UCSD-AML1 (cell line): Measurements from ENCODE around the gene APOBR.
"Not testable (repeated sequence)": the region's sequence is repeated elsewhere in the genome, so short reads cannot be mapped to it uniquely, and the experiment has no call there.

Source experiments
- DNase-seq: peaks from one replicate; lab custom pipeline; 2025; ENCODE audit not compliant: unreplicated experiment; lab: John Stamatoyannopoulos, UW

The APOBR gene

DNA sequence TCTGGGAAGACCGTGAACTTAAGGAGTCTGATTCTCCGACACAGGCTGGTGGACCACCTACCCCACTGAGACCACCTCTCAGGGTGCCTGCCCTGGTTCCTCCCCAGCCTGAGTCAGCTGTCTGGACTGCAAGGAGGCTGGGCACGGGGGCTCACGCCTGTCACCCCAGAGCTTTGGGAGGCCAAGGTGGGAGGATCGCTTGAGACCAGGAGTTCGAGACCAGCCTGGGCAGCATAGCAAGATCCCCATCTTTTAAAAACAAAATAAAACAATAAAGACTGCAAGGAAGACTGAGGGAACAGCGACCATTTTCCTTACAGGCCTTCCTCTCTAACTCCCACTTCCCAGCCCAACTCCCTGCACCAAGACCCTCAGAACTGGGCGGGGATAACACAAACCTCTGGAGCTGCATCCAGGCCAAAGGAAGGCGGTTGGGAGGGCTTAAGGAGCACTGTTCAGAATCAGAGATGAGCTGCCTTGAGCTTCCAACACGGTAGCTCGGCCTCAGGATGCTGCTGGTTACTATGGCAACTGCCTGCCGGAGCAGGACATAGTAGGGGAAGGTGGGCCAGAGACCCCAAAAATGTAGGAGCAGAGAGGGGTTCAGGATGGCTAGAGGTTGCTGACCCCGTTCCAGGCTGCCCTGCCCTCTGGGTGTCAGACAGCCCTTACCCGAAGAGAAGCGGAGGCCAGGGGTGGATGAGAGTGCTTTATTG lies 4.4 kb downstream of the APOBR start:
- DNase-seq, result no peak

DNA sequence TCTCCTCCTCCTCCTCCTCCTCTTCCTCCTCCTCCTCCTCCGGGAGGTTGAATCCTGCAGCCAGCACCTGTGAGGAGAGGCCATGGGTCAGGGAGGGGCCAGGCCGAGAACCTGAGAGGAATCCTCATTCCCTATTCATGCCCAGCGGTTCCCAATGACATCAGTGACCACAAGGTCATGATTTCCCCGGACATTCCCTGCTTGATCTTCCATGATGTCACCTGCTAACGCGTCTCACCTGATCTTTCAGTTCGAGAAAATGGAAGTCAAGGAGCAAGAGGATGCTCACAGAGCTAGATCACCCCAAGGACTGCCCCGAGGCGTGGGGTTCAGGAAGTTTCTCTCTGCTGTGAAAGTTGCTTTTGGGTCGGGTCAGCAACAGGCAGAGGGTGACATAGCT lies 5.4 kb downstream of the APOBR start:
- DNase-seq, result no peak

DNA sequence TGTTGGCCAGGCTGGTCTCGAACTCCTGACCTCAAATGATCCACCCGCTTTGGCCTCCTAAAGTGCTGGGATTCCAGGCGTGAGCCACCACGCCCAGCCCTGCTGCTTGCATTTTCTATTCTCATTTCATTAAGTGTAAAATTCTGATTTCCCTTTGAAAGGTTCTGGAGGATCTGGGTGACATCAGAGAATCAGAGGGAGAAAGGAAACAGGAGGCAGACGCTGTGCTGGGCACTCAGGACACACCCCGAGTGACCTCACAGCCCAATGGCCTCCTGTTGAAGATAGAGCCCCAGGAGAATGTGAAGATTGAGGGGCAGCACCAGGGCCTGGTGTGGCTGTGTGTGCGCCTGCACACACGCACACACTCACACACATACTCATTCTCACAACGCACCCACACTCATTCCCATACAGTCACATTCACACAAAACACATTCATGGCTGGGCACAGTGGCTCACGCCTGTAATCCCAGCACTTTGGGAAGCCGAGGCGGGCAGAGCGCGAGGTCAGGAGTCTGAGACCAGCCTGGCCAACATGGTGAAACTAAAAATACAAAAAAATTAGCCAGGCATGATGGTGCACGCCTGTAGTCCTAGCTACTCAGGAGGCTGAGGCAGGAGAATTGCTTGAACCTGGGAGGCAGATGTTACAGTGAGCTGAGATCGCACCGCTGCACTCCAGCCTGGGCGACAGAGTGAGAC lies 6.2 kb downstream of the APOBR start:
- not testable (repeated sequence) for DNase-seq

DNA sequence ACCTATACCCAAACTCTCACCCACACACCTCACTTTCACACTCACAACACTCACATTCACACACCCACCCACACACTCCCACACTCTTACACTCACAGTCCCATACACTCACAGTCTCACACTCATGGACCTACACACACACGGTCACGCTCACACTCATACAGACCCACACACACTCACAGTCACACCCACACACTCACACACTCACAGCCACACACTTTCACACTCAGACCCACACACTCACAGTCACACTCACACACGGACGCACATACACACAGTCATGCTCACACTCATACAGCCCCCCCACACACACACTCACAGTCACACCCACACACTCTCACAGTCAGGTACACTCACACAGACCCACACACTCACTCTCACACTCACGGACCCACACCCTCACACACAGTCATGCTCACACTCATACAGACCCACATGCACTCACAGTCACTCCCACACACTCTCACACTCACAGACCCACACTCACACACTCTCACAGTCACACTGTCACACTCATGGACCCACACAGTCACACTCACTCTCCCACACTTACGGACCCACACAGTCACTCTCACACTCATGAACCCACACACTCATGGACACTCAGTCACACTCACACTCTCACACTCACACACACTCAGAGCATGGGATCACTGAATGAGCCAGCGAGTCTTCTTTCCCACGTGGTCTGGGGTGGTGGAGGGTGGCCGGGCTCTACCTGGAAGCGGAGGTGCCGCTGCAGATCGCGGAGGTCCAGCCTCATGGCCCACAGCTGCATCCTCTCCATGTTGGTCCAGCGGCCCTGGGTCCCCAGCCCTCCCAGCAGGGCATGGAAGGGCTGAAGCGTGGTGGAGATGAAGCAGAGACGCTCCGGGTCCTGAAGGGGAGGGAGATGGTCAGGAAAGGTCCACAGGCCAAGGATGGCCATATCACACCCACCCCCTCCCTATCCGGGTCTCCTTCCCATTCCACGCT lies 7.1 kb downstream of the APOBR start:
- no peak for DNase-seq

DNA sequence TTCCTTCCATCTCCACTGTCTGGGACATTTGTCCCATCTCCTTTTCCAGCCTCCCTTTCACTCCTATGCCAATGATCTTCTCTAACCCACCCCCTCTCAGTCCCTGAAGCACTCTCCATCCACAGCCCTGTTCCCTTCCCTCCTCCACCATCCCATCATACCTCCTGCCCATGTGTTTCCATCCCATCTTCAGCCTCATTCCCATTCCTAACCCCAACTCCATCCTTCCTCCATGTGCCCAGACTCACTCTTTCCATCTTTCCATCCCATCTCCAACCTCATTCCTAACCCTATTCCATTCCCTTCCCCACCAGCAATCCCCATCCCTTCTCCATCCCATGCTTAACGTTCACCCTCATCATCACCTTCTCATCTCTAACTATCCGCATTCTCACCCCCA lies 7.8 kb downstream of the APOBR start:
- no peak for DNase-seq

DNA sequence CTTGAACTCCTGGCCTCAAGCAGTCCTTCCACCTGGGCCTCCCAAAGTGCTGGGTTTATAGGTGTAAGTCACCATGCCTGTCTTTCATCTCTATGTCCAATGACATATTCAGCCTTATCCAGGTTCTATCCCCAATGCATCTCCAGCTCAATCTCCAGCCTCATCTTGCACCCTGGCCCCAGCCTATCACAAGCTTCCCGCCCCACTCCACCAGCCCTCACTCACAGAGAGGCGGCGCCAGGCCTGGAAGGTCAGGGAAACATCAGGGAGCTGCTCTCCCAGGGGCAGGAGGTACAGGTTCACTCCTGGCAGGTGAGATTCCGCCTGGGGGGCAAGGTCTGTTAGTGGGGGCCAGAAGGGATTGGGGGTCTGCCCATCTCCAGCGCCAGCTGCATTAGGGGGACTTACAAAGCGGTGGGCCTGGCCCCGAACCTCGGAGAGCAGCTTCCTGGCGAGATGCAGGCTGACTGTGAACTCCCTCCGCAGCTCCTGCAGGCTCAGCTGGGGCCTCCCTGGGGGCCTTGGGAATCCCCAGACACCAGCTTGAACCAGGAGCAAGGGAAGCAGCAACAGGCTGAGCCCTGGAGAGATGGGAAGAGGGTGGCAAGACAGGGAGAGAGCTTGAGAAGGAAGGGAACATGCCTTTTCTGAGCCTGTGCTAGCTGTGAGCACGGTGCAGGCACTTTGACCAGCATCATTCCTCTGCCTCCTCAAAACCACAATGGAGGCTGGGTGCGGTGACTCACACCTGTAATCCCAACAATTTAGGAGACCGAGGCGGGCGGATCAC lies 9.2 kb downstream of the APOBR start:
- no peak for DNase-seq

DNA sequence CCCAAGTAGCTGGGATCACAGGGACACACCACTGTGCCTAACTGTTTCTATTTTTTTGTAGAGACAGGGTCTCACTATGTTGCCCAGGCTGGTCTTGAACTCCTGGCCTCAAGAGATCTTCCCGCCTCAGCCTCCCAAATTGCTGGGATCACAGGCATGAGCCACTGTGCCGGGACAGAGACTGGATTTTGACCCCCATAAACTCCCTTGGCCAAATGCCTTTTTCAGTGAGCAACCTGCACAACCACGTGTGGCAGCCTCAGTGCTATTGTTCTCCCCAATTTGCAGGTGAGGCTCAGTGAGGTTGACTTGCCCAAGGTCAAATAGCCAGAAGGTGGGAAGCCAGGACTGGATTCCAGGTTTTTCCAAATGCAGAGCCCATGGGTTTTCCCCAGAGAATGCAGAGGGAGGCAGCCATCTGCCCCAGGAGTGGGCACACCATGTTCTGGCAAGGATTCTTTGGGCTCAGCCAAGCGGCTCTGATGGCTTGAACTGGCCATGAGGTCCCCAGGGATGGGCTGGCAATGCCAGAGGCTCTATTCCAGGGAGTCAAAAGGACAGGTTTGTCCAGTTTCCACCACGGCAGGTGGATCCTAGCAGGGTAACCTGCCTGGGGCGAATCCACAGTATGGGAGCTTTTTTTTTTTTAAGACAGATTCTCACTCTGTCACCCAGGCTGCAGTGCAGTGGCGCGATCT lies 10.4 kb downstream of the APOBR start:
- DNase-seq, result no peak

DNA sequence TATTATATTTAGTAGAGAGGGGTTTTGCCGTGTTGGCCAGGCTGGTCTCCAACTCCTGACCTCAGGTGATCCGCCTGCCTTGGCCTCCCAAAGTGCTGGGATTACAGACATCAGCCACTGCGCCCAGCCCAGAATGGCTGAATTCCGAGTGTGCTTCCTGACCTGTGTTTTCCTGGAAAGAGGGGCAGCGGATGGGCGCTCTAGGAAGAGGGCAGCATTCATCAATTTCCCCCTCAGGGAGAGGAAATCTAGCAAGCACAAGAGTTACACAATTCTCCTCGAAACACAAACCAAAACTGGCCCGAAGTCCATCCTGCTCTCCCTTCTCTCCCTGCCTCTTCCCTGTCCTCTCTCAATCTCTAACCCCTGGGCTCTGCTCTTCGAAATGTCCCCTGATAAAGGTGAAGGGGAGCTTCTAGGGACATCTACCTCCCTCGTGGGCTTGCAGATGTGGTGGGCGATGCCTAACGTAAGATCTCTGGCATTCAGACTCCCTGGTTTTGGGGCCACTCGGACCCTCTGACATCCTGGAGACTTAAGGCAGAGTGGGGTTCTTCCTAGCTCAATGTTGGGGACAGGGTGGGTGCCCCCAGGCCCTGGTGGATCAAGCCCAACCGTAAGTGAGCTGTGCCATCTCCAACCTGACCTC lies 11.2 kb downstream of the APOBR start:
- DNase-seq, result no peak

DNA sequence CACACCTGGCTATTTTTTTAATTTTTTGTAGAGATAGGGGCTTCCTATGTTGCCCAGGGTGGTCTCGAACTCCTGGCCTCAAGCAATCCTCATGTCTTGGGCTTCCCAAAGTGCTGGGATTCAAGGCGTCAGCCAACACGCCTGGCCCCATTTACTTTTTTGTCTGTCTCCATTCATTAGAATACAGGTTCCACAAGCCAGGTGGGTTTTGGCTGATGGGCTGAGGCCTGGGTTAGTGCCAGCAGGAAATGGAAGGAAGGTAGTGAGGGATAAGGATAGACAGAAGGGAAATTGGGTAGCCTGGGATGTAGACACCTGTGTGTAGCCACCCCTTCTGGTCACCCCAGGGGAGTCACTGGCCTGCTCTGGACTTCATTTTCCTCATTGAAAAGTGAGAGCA lies 16.6 kb downstream of the APOBR start:
- no peak for DNase-seq

DNA sequence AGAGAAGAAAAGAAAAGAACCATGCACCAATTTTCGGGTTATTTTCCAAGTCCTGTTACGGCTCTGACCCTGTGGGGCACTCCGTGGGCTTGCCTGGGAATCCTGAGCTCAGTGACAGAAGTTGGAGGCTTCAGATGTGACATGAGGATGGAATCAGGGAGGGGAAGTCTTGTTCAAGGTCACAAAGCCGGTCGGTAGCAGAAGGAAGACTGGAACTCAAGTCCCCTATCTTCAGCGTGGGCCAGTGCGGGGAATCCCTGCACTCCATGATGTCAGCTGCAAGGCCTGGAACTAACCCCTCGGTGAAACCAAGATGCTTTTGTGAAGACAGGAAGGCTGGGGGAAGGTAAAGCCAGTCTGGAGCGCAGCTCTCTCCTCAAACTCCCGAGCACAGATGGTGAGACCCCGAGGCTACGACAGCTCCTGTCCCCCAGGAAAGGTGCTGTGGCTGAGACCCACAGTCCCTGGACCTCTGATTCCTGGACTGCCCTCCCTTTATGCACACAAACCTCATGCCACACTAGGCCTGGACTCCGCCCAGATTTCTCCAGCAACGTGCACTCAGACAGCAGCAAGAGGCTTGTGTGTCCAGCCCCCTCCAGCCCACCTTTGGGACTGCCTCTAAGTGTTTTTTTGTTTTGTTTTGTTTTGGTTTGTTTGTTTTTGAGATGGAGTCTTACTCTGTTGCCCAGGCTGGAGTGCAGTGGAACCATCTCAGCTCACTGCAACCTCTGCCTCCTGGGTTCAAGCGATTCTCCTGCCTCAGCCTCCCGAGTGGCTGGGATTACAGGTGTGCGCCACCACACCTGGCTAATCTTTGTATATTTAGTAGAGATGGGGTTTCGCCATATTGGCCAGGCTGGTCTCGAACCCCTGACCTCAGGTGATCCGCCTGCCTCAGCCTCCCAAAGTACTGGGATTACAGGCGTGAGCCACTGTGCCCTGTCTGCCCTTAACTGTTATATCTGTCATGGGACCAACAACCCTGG lies 17.7 kb downstream of the APOBR start:
- no peak for DNase-seq

DNA sequence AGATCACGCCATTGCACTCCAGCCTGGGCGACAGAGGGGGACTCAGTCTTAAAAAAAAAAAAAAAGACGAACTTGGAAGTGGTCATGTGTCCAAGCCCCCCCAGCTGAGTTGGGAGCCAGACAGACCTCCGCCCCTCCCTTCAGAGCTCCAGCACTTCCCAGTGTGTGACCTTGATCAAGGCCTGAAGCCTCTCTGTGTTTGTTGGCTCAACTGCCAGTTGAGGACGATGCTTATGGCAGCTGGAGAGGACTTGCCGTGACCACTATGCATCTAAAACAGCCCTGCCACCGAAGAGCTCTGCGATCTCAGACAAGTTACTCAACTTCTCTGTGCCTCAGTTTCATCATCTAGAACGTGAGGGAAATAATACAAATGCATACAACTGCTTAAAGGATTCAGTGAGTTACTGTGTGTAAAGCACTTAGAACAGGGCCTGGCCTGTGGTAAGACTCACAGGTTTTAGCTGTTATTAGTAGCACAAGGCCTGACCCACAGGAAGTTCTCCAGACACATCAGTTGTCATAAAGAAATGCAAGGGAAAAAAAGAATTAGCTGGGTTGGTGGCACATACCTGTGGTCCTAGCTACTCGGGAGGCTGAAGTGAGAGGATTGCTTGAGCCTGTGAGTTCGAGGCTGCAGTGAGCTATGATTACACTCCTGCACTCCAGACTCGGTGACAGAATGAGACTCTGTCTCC lies 19.2 kb downstream of the APOBR start:
- DNase-seq, result no peak

DNA sequence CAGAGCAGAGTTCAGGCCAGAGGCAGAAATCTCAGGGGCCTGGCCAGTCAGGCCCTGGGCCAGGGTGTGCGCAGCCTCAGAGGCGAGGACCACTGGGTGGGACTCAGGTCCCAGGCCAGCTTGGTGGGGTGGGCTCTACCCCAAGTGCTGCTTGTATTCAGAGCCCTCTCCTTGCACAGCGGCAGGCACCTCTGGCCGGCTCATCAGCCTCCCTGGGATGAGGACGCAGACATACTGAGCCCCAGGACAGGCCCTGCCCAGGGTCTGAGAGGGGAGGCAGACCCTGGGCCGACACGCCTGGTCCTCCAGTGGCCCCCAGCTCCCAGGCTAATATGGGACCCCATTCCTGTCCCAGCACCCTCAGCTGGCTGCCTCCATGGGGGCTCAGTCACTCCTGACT lies 19.8 kb downstream of the APOBR start:
- DNase-seq, result no peak

DNA sequence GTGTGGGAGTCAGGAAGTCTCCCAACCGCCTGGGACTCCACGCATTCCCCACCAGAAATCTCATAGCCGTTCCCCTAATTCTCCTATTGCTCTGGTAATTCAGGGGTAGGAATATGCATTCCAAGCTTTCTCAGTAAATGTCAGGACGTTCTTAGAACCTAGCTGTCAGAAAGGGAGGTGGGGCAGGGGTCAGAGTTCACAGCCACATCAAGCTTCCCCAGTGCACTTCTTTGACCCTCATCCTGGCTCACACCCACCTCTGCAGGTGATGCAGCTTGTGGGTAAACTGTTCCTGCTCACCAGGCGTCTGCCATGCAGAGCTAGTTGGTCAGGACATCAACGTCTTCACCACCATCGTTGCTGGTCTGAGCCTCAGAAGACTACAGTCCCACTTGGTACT lies 26.2 kb downstream of the APOBR start:
- DNase-seq, result no peak

DNA sequence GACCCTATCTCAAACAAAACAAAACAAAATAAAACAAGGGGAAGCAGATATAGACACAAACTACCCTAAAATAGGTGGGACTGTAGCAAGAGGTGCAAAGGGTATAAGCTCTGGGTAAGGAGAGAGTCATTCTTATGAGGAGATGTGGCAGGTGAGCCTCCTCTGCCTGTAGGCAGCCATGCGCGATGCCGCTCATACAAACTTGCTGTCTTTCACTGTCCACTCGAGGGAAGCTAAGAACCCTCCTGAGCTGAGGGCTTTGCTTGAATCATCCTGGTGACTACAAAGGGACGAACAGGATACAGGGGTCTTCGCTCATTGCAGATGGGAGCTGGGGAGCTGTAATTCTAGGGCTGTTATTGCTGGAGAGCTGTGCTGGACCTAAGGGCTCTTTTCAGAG lies 27.0 kb downstream of the APOBR start:
- no peak for DNase-seq

DNA sequence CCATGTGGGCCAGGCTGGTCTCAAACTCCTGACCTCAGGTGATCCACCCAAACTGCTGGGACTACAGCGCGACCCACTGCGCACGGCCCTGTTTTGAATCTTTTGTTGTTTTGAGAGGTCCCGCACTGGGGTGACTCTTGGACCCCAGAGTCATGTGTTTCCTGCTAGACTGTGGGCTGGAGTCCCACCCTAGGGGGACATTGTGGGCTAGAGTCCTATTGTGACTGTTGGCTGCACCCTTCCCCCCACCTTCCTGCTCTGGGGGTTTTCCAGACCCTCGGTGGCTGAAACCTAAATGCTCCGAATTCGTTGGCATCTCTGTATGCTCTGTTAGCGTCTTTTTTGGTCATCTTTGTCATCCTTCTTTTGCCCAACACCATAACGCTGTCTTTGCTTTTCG lies 28.3 kb downstream of the APOBR start:
- no peak for DNase-seq

DNA sequence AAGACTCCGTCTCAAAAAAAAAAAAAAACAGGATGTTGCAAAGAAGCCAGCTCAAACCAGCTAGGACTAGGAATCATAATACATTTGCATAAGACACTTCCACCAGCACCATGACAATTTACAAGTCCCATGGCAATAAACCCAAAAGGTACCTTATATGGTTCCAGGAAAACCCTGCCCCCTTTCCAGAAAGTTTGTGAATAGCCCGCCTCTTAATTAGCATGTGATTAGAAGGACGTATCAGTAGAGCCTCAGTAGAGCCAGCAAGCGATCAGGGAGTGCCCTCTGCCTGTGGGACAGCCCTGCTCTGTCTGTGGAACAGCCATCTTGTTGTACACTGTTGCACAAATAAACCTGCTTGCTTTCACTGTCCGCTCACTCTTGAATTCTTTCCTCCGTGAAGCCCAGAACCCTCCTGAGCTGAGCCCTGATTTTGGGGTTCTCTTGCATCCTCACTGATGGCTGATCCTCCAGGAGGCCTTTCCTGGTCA lies 30.3 kb downstream of the APOBR start:
- no peak for DNase-seq

DNA sequence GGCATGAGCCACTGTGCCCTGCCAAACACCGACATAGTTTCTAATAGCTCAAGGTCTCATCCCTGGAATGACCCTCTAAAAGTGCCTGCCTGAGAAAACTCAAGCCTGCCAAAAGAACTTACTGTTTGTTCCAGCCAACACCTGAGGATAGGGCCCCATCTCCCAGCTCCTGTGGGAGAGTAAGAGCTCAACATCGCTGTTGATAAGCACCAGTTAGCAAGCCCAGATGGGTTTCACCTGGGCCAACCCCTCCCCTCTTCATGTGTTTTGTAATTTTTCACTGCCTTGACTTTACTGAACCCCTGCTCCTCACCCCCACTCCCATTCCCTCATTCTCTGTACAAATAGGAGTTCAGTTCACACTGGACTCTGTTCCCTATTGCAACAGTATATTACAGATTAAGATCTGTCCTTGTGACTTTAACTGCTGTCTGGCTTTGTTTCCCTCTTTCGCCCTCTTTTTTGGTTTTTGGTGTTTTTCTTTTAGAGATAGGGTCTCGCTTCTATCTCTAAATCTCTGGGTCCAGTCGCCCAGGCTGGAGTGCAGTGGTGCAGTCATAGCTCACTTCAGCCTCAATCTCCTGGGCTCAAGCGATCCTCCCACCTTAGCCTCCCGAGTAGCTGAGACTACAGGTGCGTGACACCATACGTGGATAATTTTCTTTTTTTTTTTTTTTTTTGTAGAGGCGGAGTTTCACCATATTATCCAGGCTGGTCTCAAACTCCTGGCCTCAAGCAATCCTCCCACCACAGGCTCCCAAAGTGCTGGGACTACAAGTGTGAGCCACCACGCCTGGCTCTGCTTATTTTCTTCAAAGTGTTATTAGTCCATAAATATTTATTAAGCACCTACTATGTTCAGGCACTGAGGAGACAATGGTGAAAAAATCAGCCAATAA lies 32.0 kb downstream of the APOBR start:
- DNase-seq, result no peak
